ENCODE measurements around the gene CC2D2A.

DNA sequence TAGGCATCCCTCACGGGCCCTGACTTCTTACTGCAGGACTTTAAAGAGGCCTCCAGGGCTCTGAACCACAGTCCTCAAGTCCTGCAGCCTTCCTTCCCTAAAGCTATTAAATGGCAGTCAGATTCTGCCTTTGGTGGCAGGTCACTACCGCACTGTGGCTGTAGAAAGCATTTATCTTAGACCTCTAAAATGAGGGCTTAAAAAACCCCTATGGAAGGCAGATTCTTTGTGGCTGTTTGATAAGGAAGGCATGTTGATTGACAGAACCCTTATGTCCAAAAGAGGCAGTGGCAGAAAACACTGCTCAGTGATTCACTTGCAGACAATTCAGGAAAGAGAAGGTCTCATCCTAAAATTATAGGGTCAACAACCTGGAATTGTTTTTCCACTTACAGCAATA, 106.3 kb downstream of the CC2D2A start:
- TF ChIP-seq REST (IDR thresholded peaks at IDR 0.05; ENCODE audit: low read depth, low read length) (no peak), NFXL1 (IDR thresholded peaks at IDR 0.05; ENCODE audit: borderline replicate concordance) (no peak), SMC3 (IDR thresholded peaks at IDR 0.05; ENCODE audit: borderline replicate concordance, low read length) (no peak), FOXM1 (IDR thresholded peaks at IDR 0.05; ENCODE audit: low read depth, low read length) (no peak), CUX1 (IDR thresholded peaks at IDR 0.05; ENCODE audit: insufficient replicate concordance, low read depth, low read length) (no peak), SREBF1 (IDR thresholded peaks at IDR 0.05; ENCODE audit: low read length) (no peak), BACH1 (IDR thresholded peaks at IDR 0.05; ENCODE audit: borderline replicate concordance) (no peak), NRF1 (conservative IDR thresholded peaks at IDR 0.05; ENCODE audit: low read depth, low read length) (no peak), USF2 (IDR thresholded peaks at IDR 0.05; ENCODE audit: borderline replicate concordance, low read depth, low read length) (no peak), RCOR1 (conservative IDR thresholded peaks at IDR 0.05; ENCODE audit: low read depth, low read length) (no peak), EZH2 (IDR thresholded peaks at IDR 0.05; ENCODE audit: borderline replicate concordance, control insufficient read depth, low read depth, low read length) (no peak), NBN (IDR thresholded peaks at IDR 0.05) (no peak)
- TF ChIP-seq, protein P1, sequence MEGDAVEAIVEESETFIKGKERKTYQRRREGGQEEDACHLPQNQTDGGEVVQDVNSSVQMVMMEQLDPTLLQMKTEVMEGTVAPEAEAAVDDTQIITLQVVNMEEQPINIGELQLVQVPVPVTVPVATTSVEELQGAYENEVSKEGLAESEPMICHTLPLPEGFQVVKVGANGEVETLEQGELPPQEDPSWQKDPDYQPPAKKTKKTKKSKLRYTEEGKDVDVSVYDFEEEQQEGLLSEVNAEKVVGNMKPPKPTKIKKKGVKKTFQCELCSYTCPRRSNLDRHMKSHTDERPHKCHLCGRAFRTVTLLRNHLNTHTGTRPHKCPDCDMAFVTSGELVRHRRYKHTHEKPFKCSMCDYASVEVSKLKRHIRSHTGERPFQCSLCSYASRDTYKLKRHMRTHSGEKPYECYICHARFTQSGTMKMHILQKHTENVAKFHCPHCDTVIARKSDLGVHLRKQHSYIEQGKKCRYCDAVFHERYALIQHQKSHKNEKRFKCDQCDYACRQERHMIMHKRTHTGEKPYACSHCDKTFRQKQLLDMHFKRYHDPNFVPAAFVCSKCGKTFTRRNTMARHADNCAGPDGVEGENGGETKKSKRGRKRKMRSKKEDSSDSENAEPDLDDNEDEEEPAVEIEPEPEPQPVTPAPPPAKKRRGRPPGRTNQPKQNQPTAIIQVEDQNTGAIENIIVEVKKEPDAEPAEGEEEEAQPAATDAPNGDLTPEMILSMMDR (IDR thresholded peaks at IDR 0.05 in 2 of 3, conservative IDR thresholded peaks at IDR 0.05 in 1 of 3; ENCODE audit: control insufficient read depth in 2 of 3, extremely low read depth in 1 of 3, insufficient read depth in 1 of 3, low read depth in 3 of 3, low read length in 3 of 3): no peak

All from GM12878 (cell line).